NB4 (cell line): Measurements from ENCODE around the gene NR4A3.

Experiments used
- CTCF ChIP-seq: IDR thresholded peaks from one replicate; pipeline ENCODE4 v1.5.1; 2012; ENCODE audit warnings: low read depth, low read length
- MAX ChIP-seq: IDR thresholded peaks from 2 replicates; pipeline ENCODE4 v1.6.1; 2011; ENCODE audit warnings: low read depth, low read length

GRCh38 chr9:99852617-99853016 is 30.9 kb downstream of the NR4A3 start:
- TF ChIP-seq CTCF (no peak), MAX (no peak)
